Hepatocyte (in vitro differentiated cells): ENCODE measurements around the gene SHKBP1.

Experiments
- CTCF ChIP-seq: fragments of 200-600 bp; sonication (generic); IDR thresholded peaks from 2 replicates; pipeline ENCODE4 v1.5.1; 2016; ENCODE audit warnings: antibody characterized with exemption, mild to moderate bottlenecking; ENCODE audit not compliant: poor library complexity
- EZH2 ChIP-seq: fragments of 200-600 bp; sonication (generic); IDR thresholded peaks from 2 replicates; pipeline ENCODE4 v1.6.1; 2016; ENCODE audit warnings: antibody characterized with exemption, mild to moderate bottlenecking, borderline replicate concordance
- EZH2phosphoT487 ChIP-seq: fragments of 200-600 bp; sonication (generic); IDR thresholded peaks from one replicate; pipeline ENCODE4 v1.6.1; 2018; ENCODE audit warnings: antibody characterized with exemption, mild to moderate bottlenecking, low read depth, moderate library complexity; ENCODE audit not compliant: unreplicated experiment, severe bottlenecking

DNA sequence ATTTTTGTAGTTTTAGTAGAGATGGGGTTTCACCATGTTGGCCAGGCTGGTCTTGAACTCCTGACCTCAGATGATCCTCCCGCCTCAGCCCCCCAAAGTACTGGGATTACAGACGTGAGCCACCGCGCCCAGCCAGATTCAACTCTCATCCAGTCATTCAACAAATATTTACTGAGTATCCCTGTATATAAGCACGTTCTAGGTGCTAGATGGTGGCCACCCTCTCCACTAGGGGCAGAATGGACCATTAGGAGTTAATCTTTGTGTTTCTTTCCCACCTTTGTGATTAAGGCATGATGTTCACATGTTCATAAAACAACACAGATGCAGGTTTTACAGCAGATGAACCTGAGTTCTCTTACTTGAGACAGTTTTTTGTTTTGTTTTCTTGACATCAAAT is 7.3 kb downstream of the SHKBP1 start:
- TF ChIP-seq CTCF (no peak), EZH2 (no peak), EZH2phosphoT487 (no peak)
